Stomach (tissue), 4 donors: ENCODE results near the gene ADGB.

Experiments used
- EP300 ChIP-seq: sonication (generic); formaldehyde crosslinking; IDR thresholded peaks from one replicate; pipeline ENCODE4 v1.6.1; 2017; ENCODE audit warnings: antibody characterized with exemption
- POLR2A ChIP-seq, 4 donors: fragments of 450-650 bp; IDR thresholded peaks; one replicate each; pipeline ENCODE4 v1.6.1; 2016; ENCODE audit warnings: antibody characterized with exemption in 4 of 4, control low read depth in 2 of 4, mild to moderate bottlenecking in 1 of 4, moderate library complexity in 1 of 4
- TF ChIP-seq, protein P1 (sequence below), 7 experiments: fragments of 450-650 bp in 4 of 7; fragments of 200-600 bp in 3 of 7; sonication (generic) in 3 of 7; IDR thresholded peaks; one replicate each; pipeline ENCODE4 v1.5.1; 2016 to 2019; ENCODE audit warnings: antibody characterized with exemption in 7 of 7, control low read depth in 2 of 7, mild to moderate bottlenecking in 1 of 7

DNA sequence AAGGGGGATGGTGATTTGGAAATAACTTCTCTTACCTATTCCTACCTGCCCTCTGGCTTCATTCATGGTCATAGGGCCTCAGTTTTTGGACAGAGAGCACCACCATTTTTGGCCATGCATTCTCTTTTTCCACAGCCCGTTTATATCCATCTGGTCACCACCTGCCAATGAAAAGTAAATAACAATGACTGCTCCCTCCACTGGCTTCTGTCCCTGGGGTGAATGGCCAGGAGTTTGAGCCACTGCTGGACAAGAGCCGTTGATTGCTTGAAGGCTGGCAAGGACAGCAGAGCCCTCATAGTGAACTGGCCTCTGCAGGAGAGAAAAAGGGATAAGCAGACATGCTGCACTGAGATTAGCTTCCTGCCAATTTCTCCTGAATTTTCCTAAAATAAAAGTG, 261.8 kb downstream of the ADGB start:
- TF ChIP-seq, protein P1, sequence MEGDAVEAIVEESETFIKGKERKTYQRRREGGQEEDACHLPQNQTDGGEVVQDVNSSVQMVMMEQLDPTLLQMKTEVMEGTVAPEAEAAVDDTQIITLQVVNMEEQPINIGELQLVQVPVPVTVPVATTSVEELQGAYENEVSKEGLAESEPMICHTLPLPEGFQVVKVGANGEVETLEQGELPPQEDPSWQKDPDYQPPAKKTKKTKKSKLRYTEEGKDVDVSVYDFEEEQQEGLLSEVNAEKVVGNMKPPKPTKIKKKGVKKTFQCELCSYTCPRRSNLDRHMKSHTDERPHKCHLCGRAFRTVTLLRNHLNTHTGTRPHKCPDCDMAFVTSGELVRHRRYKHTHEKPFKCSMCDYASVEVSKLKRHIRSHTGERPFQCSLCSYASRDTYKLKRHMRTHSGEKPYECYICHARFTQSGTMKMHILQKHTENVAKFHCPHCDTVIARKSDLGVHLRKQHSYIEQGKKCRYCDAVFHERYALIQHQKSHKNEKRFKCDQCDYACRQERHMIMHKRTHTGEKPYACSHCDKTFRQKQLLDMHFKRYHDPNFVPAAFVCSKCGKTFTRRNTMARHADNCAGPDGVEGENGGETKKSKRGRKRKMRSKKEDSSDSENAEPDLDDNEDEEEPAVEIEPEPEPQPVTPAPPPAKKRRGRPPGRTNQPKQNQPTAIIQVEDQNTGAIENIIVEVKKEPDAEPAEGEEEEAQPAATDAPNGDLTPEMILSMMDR (IDR thresholded peaks at IDR 0.05): no peak
- no peak for TF ChIP-seq EP300
- no peak for TF ChIP-seq POLR2A (IDR thresholded peaks at IDR 0.05)
